MM.1S (cell line): ENCODE results near the gene PRKD3.

ENCODE experiments used
- DNase-seq: peaks from one replicate; pipeline ENCODE4 v3.0.0-alpha.2; 2015
- H2AFZ ChIP-seq: fragments of 300-600 bp; sonication (generic); 2 replicates; pipeline ENCODE4 v1.6.0; 2016; ENCODE audit warnings: antibody characterized with exemption, low read length
- H3F3A ChIP-seq: fragments of 300-600 bp; sonication (generic); 2 replicates; pipeline ENCODE4 v1.6.1; 2016; ENCODE audit warnings: mild to moderate bottlenecking, antibody characterized with exemption, low read length, moderate library complexity, mixed read lengths; ENCODE audit not compliant: insufficient read depth
- H3K27ac ChIP-seq: fragments of 300-600 bp; sonication (generic); 2 replicates; pipeline ENCODE4 v1.5.1; 2016; ENCODE audit warnings: mild to moderate bottlenecking, low read length
- H3K27me3 ChIP-seq: fragments of 300-600 bp; sonication (generic); replicated peaks from 2 replicates; pipeline ENCODE4 v1.6.0; 2016; ENCODE audit warnings: low read length; ENCODE audit not compliant: insufficient read depth
- H3K36me3 ChIP-seq: fragments of 300-600 bp; sonication (generic); replicated peaks from 2 replicates; pipeline ENCODE4 v1.6.1; 2016; ENCODE audit warnings: mild to moderate bottlenecking, low read length, mixed read lengths; ENCODE audit not compliant: insufficient read depth
- H3K4me1 ChIP-seq: fragments of 300-600 bp; sonication (generic); 2 replicates; pipeline ENCODE4 v1.6.1; 2016; ENCODE audit warnings: low read length, mixed read lengths
- H3K4me2 ChIP-seq: fragments of 300-600 bp; sonication (generic); 2 replicates; pipeline ENCODE4 v1.6.0; 2016; ENCODE audit warnings: low read depth, low read length
- H3K4me3 ChIP-seq: fragments of 300-600 bp; sonication (generic); 2 replicates; pipeline ENCODE4 v1.5.1; 2016; ENCODE audit warnings: low read length, mixed read lengths
- H3K79me2 ChIP-seq: fragments of 300-600 bp; sonication (generic); 2 replicates; pipeline ENCODE4 v1.6.1; 2016; ENCODE audit warnings: mixed run types, low read length, mixed read lengths
- H3K9ac ChIP-seq: fragments of 300-600 bp; sonication (generic); 2 replicates; pipeline ENCODE4 v1.6.1; 2016; ENCODE audit warnings: low read length, mixed read lengths
- H3K9me2 ChIP-seq: fragments of 300-600 bp; sonication (generic); replicated peaks from 2 replicates; pipeline ENCODE4 v1.6.1; 2016; ENCODE audit warnings: mild to moderate bottlenecking, low read length, mixed read lengths; ENCODE audit not compliant: insufficient read depth
- H3K9me3 ChIP-seq: fragments of 300-600 bp; sonication (generic); replicated peaks from 2 replicates; pipeline ENCODE4 v1.6.1; 2016; ENCODE audit warnings: mild to moderate bottlenecking, low read length, mixed read lengths; ENCODE audit not compliant: insufficient read depth
- H4K20me1 ChIP-seq: fragments of 300-600 bp; sonication (generic); 2 replicates; pipeline ENCODE4 v1.6.1; 2016; ENCODE audit warnings: mild to moderate bottlenecking, low read length, moderate library complexity, mixed read lengths; ENCODE audit not compliant: insufficient read depth
- CTCF ChIP-seq: fragments of 300-600 bp; sonication (generic); IDR thresholded peaks from 2 replicates; pipeline ENCODE4 v1.5.1; 2016; ENCODE audit warnings: antibody characterized with exemption, low read length, mixed read lengths
- EZH2 ChIP-seq: fragments of 300-600 bp; sonication (generic); optimal IDR thresholded peaks from 2 replicates; pipeline ENCODE3; 2017; ENCODE audit warnings: low read depth, mild to moderate bottlenecking, antibody characterized with exemption, low read length, mixed read lengths
- EZH2phosphoT487 ChIP-seq: fragments of 300-600 bp; sonication (generic); IDR thresholded peaks from 2 replicates; pipeline ENCODE4 v1.6.1; 2018; ENCODE audit warnings: antibody characterized with exemption, low read length

The PRKD3 gene

GRCh38 chr2:37350034-37350433 lies 25.4 kb upstream of the PRKD3 start:
- Histone ChIP-seq H3K36me3 (peaks cover 15% of the 10 kb centered on the region; the same call in 1 of the 2 replicates), H3K4me3 (peak overlapping the region; percentile 30; the same call in 1 of the 2 replicates), H3K9ac (peak overlapping the region; percentile 93), H3K9me3 (no peaks in the 10 kb centered on the region), H2AFZ (no peak overlapping the region), H3K4me2 (peak overlapping the region; percentile 76), H4K20me1 (no peaks in the 10 kb centered on the region), H3F3A (peaks cover 77% of the 10 kb centered on the region), H3K27me3 (no peaks in the 10 kb centered on the region), H3K9me2 (no peaks in the 10 kb centered on the region), H3K4me1 (peaks cover 75% of the 10 kb centered on the region), H3K79me2 (peaks cover 97% of the 10 kb centered on the region), H3K27ac (peak overlapping the region; percentile 99)
- DNase-seq = peak; percentile 92
- TF ChIP-seq EZH2phosphoT487 (no peak), EZH2 (no peak), CTCF (no peak)

- Histone ChIP-seq H3K27ac (peak overlapping the region; percentile 99), H3K9me2 (no peaks in the 10 kb centered on the region), H3K4me3 (peak overlapping the region; percentile 39), H3K36me3 (peaks cover 15% of the 10 kb centered on the region; the same call in 1 of the 2 replicates), H3K4me2 (peak overlapping the region; percentile 76), H4K20me1 (no peaks in the 10 kb centered on the region), H3K27me3 (no peaks in the 10 kb centered on the region), H3K9ac (peak overlapping the region; percentile 93), H3K9me3 (no peaks in the 10 kb centered on the region), H3F3A (peaks cover 75% of the 10 kb centered on the region), H3K79me2 (peaks cover 97% of the 10 kb centered on the region), H2AFZ (no peak overlapping the region), H3K4me1 (peaks cover 68% of the 10 kb centered on the region)
- TF ChIP-seq EZH2 (no peak), EZH2phosphoT487 (no peak), CTCF (no peak)
- DNase-seq = peak; percentile 92
These were observed 24.7 kb upstream of the PRKD3 start for GRCh38 chr2:37349231-37349860.

GRCh38 chr2:37348155-37348554 lies 23.5 kb upstream of the PRKD3 start:
- H3K27ac ChIP-seq = peak overlapping the region; percentile 99

More at GRCh38 chr2:37348155-37348554, 23.5 kb upstream of the PRKD3 start:
- Histone ChIP-seq H3K9me3 (no peaks in the 10 kb centered on the region), H3K4me1 (peaks cover 68% of the 10 kb centered on the region), H2AFZ (no peak overlapping the region), H3K4me3 (peak overlapping the region; percentile 39), H3K27me3 (no peaks in the 10 kb centered on the region), H3K79me2 (peaks cover 97% of the 10 kb centered on the region), H3K36me3 (peaks cover 6% of the 10 kb centered on the region; the same call in 1 of the 2 replicates), H3K9ac (peak overlapping the region; percentile 93), H3K9me2 (no peaks in the 10 kb centered on the region), H4K20me1 (no peaks in the 10 kb centered on the region), H3F3A (peaks cover 77% of the 10 kb centered on the region), H3K4me2 (peak overlapping the region; percentile 76)
- peak; percentile 87 for DNase-seq
- TF ChIP-seq EZH2phosphoT487 (no peak), EZH2 (no peak), CTCF (no peak)
